Tibial nerve (tissue), 3 donors: ENCODE measurements around the gene MARS2.

Experiments used
- CTCF ChIP-seq, 5 experiments: fragments of 200-600 bp in 3 of 5; fragments of 450-650 bp in 2 of 5; sonication (generic) in 3 of 5; IDR thresholded peaks; one replicate each; pipeline ENCODE4 v1.5.1; 2016 to 2019; ENCODE audit warnings: antibody characterized with exemption in 5 of 5, mild to moderate bottlenecking in 3 of 5, moderate library complexity in 2 of 5
- POLR2A ChIP-seq, 2 donors: fragments of 450-650 bp; IDR thresholded peaks; one replicate each; pipeline ENCODE4 v1.6.1; 2017; ENCODE audit warnings: antibody characterized with exemption in 2 of 2, mild to moderate bottlenecking in 2 of 2, moderate library complexity in 2 of 2

DNA sequence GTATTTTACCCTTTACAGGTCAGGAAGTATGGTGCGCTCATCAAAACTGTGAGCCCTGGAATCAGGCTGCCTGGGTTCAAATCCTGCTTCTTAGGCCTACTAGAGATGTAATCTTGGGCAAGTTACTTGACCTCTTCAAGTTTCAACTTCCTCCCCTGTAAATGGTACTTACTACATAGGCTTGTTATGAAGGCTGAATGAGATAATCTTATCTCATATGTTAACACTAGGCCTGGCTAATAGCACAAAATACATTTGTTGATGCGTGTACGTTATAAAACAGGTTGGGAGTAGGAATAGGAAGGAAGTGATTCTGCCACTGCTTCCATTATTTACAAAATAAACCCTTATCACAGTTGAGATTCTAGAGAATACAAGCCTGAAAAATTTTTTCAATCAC, 28.1 kb upstream of the MARS2 start:
- TF ChIP-seq CTCF (IDR thresholded peaks at IDR 0.05) (no peak), POLR2A (IDR thresholded peaks at IDR 0.05) (no peak)
